H9 (cell line): ENCODE measurements around the gene DTHD1. TPM values are rescaled to one million over a fixed set of nuclear protein-coding genes. Genes with fewer than 3 reads are reported as not detected.

ENCODE experiments used
- DNase-seq: peaks from one replicate; pipeline ENCODE4 v3.0.0-alpha.2; 2017
- H2AFZ ChIP-seq: one replicate; pipeline ENCODE4 v1.6.1; 2013; ENCODE audit warnings: mild to moderate bottlenecking, low read length, control low read depth, moderate library complexity
- H2AK5ac ChIP-seq: 2 replicates; pipeline ENCODE4 v1.6.1; 2013; ENCODE audit warnings: low read length, control low read depth, mixed read lengths; ENCODE audit not compliant: insufficient read length
- H2BK120ac ChIP-seq: one replicate; pipeline ENCODE4 v1.6.1; 2013; ENCODE audit warnings: low read depth, mild to moderate bottlenecking, low read length, control low read depth, inconsistent platforms; ENCODE audit not compliant: poor library complexity, severe bottlenecking
- H2BK12ac ChIP-seq: 2 replicates; pipeline ENCODE4 v1.6.1; 2013; ENCODE audit warnings: low read length, control low read depth, mixed read lengths, low read depth; ENCODE audit not compliant: insufficient read length
- H2BK15ac ChIP-seq: 2 replicates; pipeline ENCODE4 v1.6.1; 2013; ENCODE audit warnings: low read depth, low read length, control low read depth
- H2BK20ac ChIP-seq: one replicate; pipeline ENCODE4 v1.6.1; 2013; ENCODE audit warnings: low read depth, mild to moderate bottlenecking, low read length, control low read depth, inconsistent platforms; ENCODE audit not compliant: poor library complexity, severe bottlenecking
- H2BK5ac ChIP-seq: 2 replicates; pipeline ENCODE4 v1.6.1; 2013; ENCODE audit warnings: low read length, control low read depth, mixed read lengths; ENCODE audit not compliant: insufficient read length
- H3K14ac ChIP-seq: 2 replicates; pipeline ENCODE4 v1.6.1; 2013; ENCODE audit warnings: low read length, control low read depth; ENCODE audit not compliant: insufficient read depth
- H3K18ac ChIP-seq: 2 replicates; pipeline ENCODE4 v1.6.1; 2013; ENCODE audit warnings: low read depth, mild to moderate bottlenecking, mixed read lengths, low read length, control low read depth; ENCODE audit not compliant: insufficient read length
- H3K23ac ChIP-seq: 2 replicates; pipeline ENCODE4 v1.6.1; 2013; ENCODE audit warnings: low read length, control low read depth, mixed read lengths, low read depth; ENCODE audit not compliant: insufficient read length
- H3K23me2 ChIP-seq: 2 replicates; pipeline ENCODE4 v1.6.1; 2013; ENCODE audit warnings: low read depth, mild to moderate bottlenecking, mixed read lengths, low read length, control low read depth; ENCODE audit not compliant: insufficient read length, poor library complexity, severe bottlenecking
- H3K27ac ChIP-seq: 2 replicates; pipeline ENCODE4 v1.5.1; 2013; ENCODE audit warnings: low read length, control low read depth, mixed read lengths, low read depth; ENCODE audit not compliant: insufficient read length
- H3K27me3 ChIP-seq: 2 replicates; pipeline ENCODE4 v1.6.1; 2013; ENCODE audit warnings: low read length, control low read depth, inconsistent platforms; ENCODE audit not compliant: insufficient read depth
- H3K4ac ChIP-seq: 2 replicates; pipeline ENCODE4 v1.6.1; 2013; ENCODE audit warnings: low read depth, mild to moderate bottlenecking, control low read depth, inconsistent platforms, low read length, moderate library complexity
- H3K4me1 ChIP-seq: 2 replicates; pipeline ENCODE4 v1.6.1; 2013; ENCODE audit warnings: low read length, control low read depth, inconsistent platforms; ENCODE audit not compliant: insufficient read depth
- H3K4me2 ChIP-seq: 2 replicates; pipeline ENCODE4 v1.6.1; 2013; ENCODE audit warnings: low read length, control low read depth, mixed read lengths; ENCODE audit not compliant: insufficient read length, insufficient read depth
- H3K56ac ChIP-seq: 2 replicates; pipeline ENCODE4 v1.6.1; 2013; ENCODE audit warnings: low read depth, mild to moderate bottlenecking, mixed read lengths, low read length, control low read depth; ENCODE audit not compliant: insufficient read length
- H3K79me1 ChIP-seq: 2 replicates; pipeline ENCODE4 v1.6.1; 2013; ENCODE audit warnings: low read depth, mild to moderate bottlenecking, moderate library complexity, low read length, control low read depth, inconsistent platforms; ENCODE audit not compliant: insufficient read depth, poor library complexity, severe bottlenecking
- H3K79me2 ChIP-seq: 2 replicates; pipeline ENCODE4 v1.6.1; 2013; ENCODE audit warnings: low read length, control low read depth, inconsistent platforms; ENCODE audit not compliant: insufficient read depth
- H3K9ac ChIP-seq: 2 replicates; pipeline ENCODE4 v1.6.1; 2013; ENCODE audit warnings: low read length, control low read depth, mixed read lengths; ENCODE audit not compliant: insufficient read length; ENCODE audit errors: extremely low read depth
- H3K9me3 ChIP-seq: one replicate; pipeline ENCODE4 v1.6.1; 2013; ENCODE audit warnings: low read depth, low read length, inconsistent platforms; ENCODE audit not compliant: control insufficient read depth
- H3T11ph ChIP-seq: one replicate; pipeline ENCODE4 v1.6.1; 2013; ENCODE audit warnings: mild to moderate bottlenecking, low read length, control low read depth, inconsistent platforms
- H4K20me1 ChIP-seq: one replicate; pipeline ENCODE4 v1.6.1; 2013; ENCODE audit not compliant: control insufficient read depth, insufficient read length, insufficient read depth
- H4K5ac ChIP-seq: 2 replicates; pipeline ENCODE4 v1.6.1; 2013; ENCODE audit warnings: low read depth, mild to moderate bottlenecking, mixed read lengths, low read length, control low read depth; ENCODE audit not compliant: insufficient read length
- H4K8ac ChIP-seq: replicated peaks from 2 replicates; pipeline ENCODE4 v1.6.1; 2013; ENCODE audit warnings: low read length, control low read depth, mixed read lengths, low read depth; ENCODE audit not compliant: insufficient read length
- H4K91ac ChIP-seq: 2 replicates; pipeline ENCODE4 v1.6.1; 2013; ENCODE audit warnings: low read depth, mild to moderate bottlenecking, moderate library complexity, mixed read lengths, low read length, control low read depth; ENCODE audit not compliant: insufficient read length
- H3K27ac Mint-ChIP-seq, 3 experiments: 2 replicates in 2 of 3; 3 replicates in 1 of 3; pipeline ENCODE4 v1.8.0; 2020 to 2021; ENCODE audit warnings: mixed read lengths in 3 of 3, mild to moderate bottlenecking in 1 of 3, moderate library complexity in 1 of 3
- H3K27me3 Mint-ChIP-seq: 2 replicates; pipeline ENCODE4 v1.8.0; 2021; ENCODE audit warnings: low read depth, mild to moderate bottlenecking, moderate library complexity, mixed read lengths
- H3K36me3 Mint-ChIP-seq, 3 experiments: 2 replicates in 2 of 3; 3 replicates in 1 of 3; pipeline ENCODE4 v1.8.0; 2020 to 2021; ENCODE audit warnings: low read depth in 3 of 3, mixed read lengths in 3 of 3; ENCODE audit not compliant: insufficient read depth in 1 of 3
- H3K4me1 Mint-ChIP-seq, 2 experiments: 2 replicates each; pipeline ENCODE4 v1.8.0; 2020; ENCODE audit warnings: mixed read lengths in 2 of 2
- H3K4me3 Mint-ChIP-seq, 2 experiments: 2 replicates in 1 of 2; 3 replicates in 1 of 2; pipeline ENCODE4 v1.8.0; 2020 to 2021; ENCODE audit warnings: mild to moderate bottlenecking in 2 of 2, mixed read lengths in 2 of 2, moderate library complexity in 1 of 2
- H3K9me3 Mint-ChIP-seq, 2 experiments: 2 replicates in 1 of 2; 3 replicates in 1 of 2; pipeline ENCODE4 v1.8.0; 2020; ENCODE audit warnings: mild to moderate bottlenecking in 2 of 2, mixed read lengths in 2 of 2, moderate library complexity in 1 of 2
- WGBS: extraction: QIAGEN DNeasy Blood & Tissue Kit; methylation state at CpG from one replicate; pipeline ENCODE4 v1.1.7; 2013; ENCODE audit warnings: missing lambda C conversion rate, low lambda C conversion rate, mixed read lengths; ENCODE audit not compliant: insufficient read length; ENCODE audit errors: extremely low coverage; 5-methylcytosine and 5-hydroxymethylcytosine counted together
- total RNA-seq: library from RNA; stranded (reverse); gene quantifications from 2 replicates; pipeline ENCODE4 v1.2.1, GENCODE V29; 2021
- TF ChIP-seq, protein P1 (sequence below): fragments of 200-600 bp; sonication (generic); conservative IDR thresholded peaks from 3 replicates; pipeline ENCODE4 v1.8.0; 2021; ENCODE audit warnings: antibody characterized with exemption, mild to moderate bottlenecking

DTHD1 gene
- total RNA-seq, 1 experiment from 2014 or later = not detected

DNA sequence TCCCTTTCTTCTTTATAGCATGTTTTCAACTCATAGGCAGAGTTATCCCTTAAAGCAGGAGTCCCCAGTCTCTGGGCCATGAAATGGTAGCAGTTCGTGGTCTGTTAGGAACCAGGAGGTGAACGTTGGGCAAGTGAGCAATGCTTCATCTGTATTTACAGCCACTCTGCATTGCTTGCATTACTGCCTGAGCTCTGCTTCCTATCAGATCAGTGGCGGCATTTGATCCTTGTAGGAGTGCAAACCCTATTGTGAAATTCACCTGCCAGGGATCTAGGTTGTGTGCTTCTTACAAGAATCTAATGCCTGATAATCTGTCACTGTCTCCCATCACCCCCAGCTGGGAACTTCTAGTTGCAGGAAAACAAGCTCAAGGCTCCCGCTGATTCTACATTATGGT, 39.8 kb downstream of the DTHD1 start:
- Histone ChIP-seq H2BK120ac (no peak overlapping the region), H3K4me2 (no peak overlapping the region), H3K4ac (no peak overlapping the region), H3K14ac (no peak overlapping the region), H4K8ac (no peak overlapping the region), H2BK20ac (no peak overlapping the region), H3K79me1 (no peaks in the 10 kb centered on the region), H3T11ph (no peak overlapping the region), H3K4me1 (no peaks in the 10 kb centered on the region), H3K27ac (no peak overlapping the region), H3K56ac (no peak overlapping the region), H3K27me3 (no peaks in the 10 kb centered on the region), H4K20me1 (no peaks in the 10 kb centered on the region), H3K18ac (no peak overlapping the region), H2BK15ac (no peak overlapping the region), H3K79me2 (no peaks in the 10 kb centered on the region), H2BK12ac (no peak overlapping the region), H4K91ac (no peak overlapping the region), H2BK5ac (no peak overlapping the region), H2AK5ac (no peak overlapping the region), H3K9ac (no peak overlapping the region), H2AFZ (no peak overlapping the region), H3K23ac (no peak overlapping the region), H4K5ac (no peak overlapping the region), H3K9me3 (no peaks in the 10 kb centered on the region), H3K23me2 (no peaks in the 10 kb centered on the region)
- Mint-ChIP-seq H3K36me3 (no peaks in the 10 kb centered on the region), H3K9me3 (no peaks in the 10 kb centered on the region), H3K27ac (no peak overlapping the region), H3K4me1 (no peaks in the 10 kb centered on the region), H3K4me3 (no peak overlapping the region), H3K27me3 (no peaks in the 10 kb centered on the region)
- no CpG with 5 or more reads among the region's 4 CpGs for WGBS
- TF ChIP-seq, protein P1, sequence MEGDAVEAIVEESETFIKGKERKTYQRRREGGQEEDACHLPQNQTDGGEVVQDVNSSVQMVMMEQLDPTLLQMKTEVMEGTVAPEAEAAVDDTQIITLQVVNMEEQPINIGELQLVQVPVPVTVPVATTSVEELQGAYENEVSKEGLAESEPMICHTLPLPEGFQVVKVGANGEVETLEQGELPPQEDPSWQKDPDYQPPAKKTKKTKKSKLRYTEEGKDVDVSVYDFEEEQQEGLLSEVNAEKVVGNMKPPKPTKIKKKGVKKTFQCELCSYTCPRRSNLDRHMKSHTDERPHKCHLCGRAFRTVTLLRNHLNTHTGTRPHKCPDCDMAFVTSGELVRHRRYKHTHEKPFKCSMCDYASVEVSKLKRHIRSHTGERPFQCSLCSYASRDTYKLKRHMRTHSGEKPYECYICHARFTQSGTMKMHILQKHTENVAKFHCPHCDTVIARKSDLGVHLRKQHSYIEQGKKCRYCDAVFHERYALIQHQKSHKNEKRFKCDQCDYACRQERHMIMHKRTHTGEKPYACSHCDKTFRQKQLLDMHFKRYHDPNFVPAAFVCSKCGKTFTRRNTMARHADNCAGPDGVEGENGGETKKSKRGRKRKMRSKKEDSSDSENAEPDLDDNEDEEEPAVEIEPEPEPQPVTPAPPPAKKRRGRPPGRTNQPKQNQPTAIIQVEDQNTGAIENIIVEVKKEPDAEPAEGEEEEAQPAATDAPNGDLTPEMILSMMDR = no peak
- DNase-seq = no peak
